Karpas-422 (cell line): ENCODE measurements around the gene HSPA12A. TPM values are rescaled to one million over a fixed set of nuclear protein-coding genes. Genes with fewer than 3 reads are reported as not detected.
A peak's percentile ranks its signal among the peaks of the same experiment; 100 is the strongest.

Experiments
- DNase-seq: peaks from one replicate; pipeline ENCODE4 v3.0.0-alpha.2; 2015
- H2AFZ ChIP-seq: fragments of 200-600 bp; sonication (generic); 2 replicates; pipeline ENCODE4 v1.6.1; 2014; ENCODE audit warnings: antibody characterized with exemption, low read length, mixed read lengths
- H3K27ac ChIP-seq: fragments of 200-600 bp; sonication (generic); 2 replicates; pipeline ENCODE4 v1.5.1; 2014; ENCODE audit warnings: mild to moderate bottlenecking, low read length, moderate library complexity
- H3K27me3 ChIP-seq: fragments of 200-600 bp; sonication (generic); 2 replicates; pipeline ENCODE4 v1.6.1; 2014; ENCODE audit warnings: low read length, mixed read lengths
- H3K36me3 ChIP-seq: fragments of 200-600 bp; sonication (generic); 2 replicates; pipeline ENCODE4 v1.6.1; 2014; ENCODE audit warnings: low read length, mixed read lengths; ENCODE audit not compliant: insufficient read depth
- H3K4me1 ChIP-seq: fragments of 200-600 bp; sonication (generic); 2 replicates; pipeline ENCODE4 v1.6.1; 2014; ENCODE audit warnings: mild to moderate bottlenecking, low read length, mixed read lengths
- H3K4me2 ChIP-seq: fragments of 200-600 bp; sonication (generic); 2 replicates; pipeline ENCODE4 v1.6.1; 2014; ENCODE audit warnings: low read length, low read depth, mild to moderate bottlenecking; ENCODE audit not compliant: poor library complexity, severe bottlenecking
- H3K4me3 ChIP-seq: fragments of 200-600 bp; sonication (generic); 2 replicates; pipeline ENCODE4 v1.5.1; 2014; ENCODE audit warnings: mild to moderate bottlenecking, antibody characterized with exemption, low read length, mixed read lengths
- H3K79me2 ChIP-seq: fragments of 200-600 bp; sonication (generic); 2 replicates; pipeline ENCODE4 v1.6.1; 2014; ENCODE audit warnings: mild to moderate bottlenecking, low read length, mixed read lengths
- H3K9ac ChIP-seq: fragments of 200-600 bp; sonication (generic); 2 replicates; pipeline ENCODE4 v1.6.0; 2014; ENCODE audit warnings: low read length
- H3K9me2 ChIP-seq: fragments of 200-600 bp; sonication (generic), shearing (Covaris generic); replicated peaks from 2 replicates; pipeline ENCODE4 v1.6.0; 2014; ENCODE audit warnings: mild to moderate bottlenecking, low read length, moderate library complexity; ENCODE audit not compliant: insufficient read depth
- H3K9me3 ChIP-seq: fragments of 300-700, 200-600 bp; sonication (generic); 2 replicates; pipeline ENCODE4 v1.6.1; 2014; ENCODE audit warnings: low read length, mixed read lengths
- H4K20me1 ChIP-seq: fragments of 200-600 bp; sonication (generic); 2 replicates; pipeline ENCODE4 v1.6.1; 2014; ENCODE audit warnings: mild to moderate bottlenecking, antibody characterized with exemption, low read length, low read depth; ENCODE audit not compliant: insufficient read depth
- total RNA-seq: library from RNA; depleted of rRNA; stranded (reverse); fragments of >200 nt; shearing (Covaris generic); gene quantifications from 2 replicates; pipeline ENCODE4 v1.2.3, GENCODE V29; 2014; ENCODE audit warnings: low replicate concordance

The HSPA12A gene
- total RNA-seq, 1 experiment from 2014 or later: 0.07 TPM

GRCh38 chr10:116655568-116655967 is 86.8 kb downstream of the HSPA12A start:
- Histone ChIP-seq H3K4me1 (no peaks in the 10 kb centered on the region), H3K27me3 (no peaks in the 10 kb centered on the region), H3K9me3 (no peaks in the 10 kb centered on the region), H3K27ac (no peak overlapping the region), H3K9ac (no peak overlapping the region), H3K79me2 (no peaks in the 10 kb centered on the region), H3K4me2 (no peak overlapping the region), H3K36me3 (no peaks in the 10 kb centered on the region), H3K9me2 (no peaks in the 10 kb centered on the region), H3K4me3 (no peak overlapping the region), H4K20me1 (no peaks in the 10 kb centered on the region), H2AFZ (no peak overlapping the region)
- DNase-seq: no peak

- Histone ChIP-seq H3K27me3 (no peaks in the 10 kb centered on the region), H3K9ac (no peak overlapping the region), H4K20me1 (no peaks in the 10 kb centered on the region), H3K4me2 (no peak overlapping the region), H3K36me3 (no peaks in the 10 kb centered on the region), H3K9me2 (no peaks in the 10 kb centered on the region), H3K4me1 (no peaks in the 10 kb centered on the region), H3K4me3 (no peak overlapping the region), H2AFZ (no peak overlapping the region), H3K9me3 (no peaks in the 10 kb centered on the region), H3K79me2 (no peaks in the 10 kb centered on the region), H3K27ac (no peak overlapping the region)
- DNase-seq: peak; percentile 65
Measured at GRCh38 chr10:116654816-116655215, 87.5 kb downstream of the HSPA12A start.

GRCh38 chr10:116653885-116654284 is 88.5 kb downstream of the HSPA12A start:
- H3K27ac ChIP-seq: no peak overlapping the region
- H3K79me2 ChIP-seq: no peaks in the 10 kb centered on the region
- H3K36me3 ChIP-seq: no peaks in the 10 kb centered on the region
- H4K20me1 ChIP-seq: no peaks in the 10 kb centered on the region
- H3K9me2 ChIP-seq: no peaks in the 10 kb centered on the region
- H3K4me2 ChIP-seq: no peak overlapping the region
- DNase-seq: no peak
- H2AFZ ChIP-seq: no peak overlapping the region
- no peaks in the 10 kb centered on the region for H3K4me1 ChIP-seq
- no peak overlapping the region for H3K4me3 ChIP-seq
- no peak overlapping the region for H3K9ac ChIP-seq
- no peaks in the 10 kb centered on the region for H3K9me3 ChIP-seq
- H3K27me3 ChIP-seq: no peaks in the 10 kb centered on the region

DNA sequence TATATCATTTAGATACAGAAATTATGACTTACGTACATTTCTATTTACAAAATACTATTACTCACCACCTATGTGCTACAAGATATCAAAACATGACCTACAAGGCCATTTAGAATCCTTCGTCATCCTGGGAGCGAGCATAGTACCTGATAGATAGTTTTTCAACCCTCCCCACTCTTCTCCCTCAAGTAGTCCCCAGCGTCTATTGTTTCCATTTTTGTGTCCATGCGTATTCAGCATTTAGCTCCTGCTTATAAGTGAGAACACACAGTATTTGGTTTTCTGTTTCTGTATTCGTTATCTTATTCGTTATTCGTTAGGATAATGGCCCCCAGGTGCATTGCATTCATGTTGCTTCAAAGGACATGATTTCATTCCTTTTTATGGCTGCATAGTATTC is 93.5 kb downstream of the HSPA12A start:
- Histone ChIP-seq H3K27ac (no peak overlapping the region), H4K20me1 (no peaks in the 10 kb centered on the region), H3K79me2 (no peaks in the 10 kb centered on the region), H3K9me2 (no peaks in the 10 kb centered on the region), H3K36me3 (no peaks in the 10 kb centered on the region), H3K9ac (no peak overlapping the region), H3K4me1 (no peaks in the 10 kb centered on the region), H3K4me2 (no peak overlapping the region), H3K9me3 (no peaks in the 10 kb centered on the region), H3K27me3 (no peaks in the 10 kb centered on the region), H3K4me3 (no peak overlapping the region), H2AFZ (no peak overlapping the region)
- no peak for DNase-seq

GRCh38 chr10:116646502-116646901 is 95.9 kb downstream of the HSPA12A start:
- Histone ChIP-seq H3K27me3 (no peaks in the 10 kb centered on the region), H3K9me3 (no peaks in the 10 kb centered on the region)

GRCh38 chr10:116637830-116638229 is 104.5 kb downstream of the HSPA12A start:
- no peak overlapping the region for H3K4me2 ChIP-seq
- no peaks in the 10 kb centered on the region for H3K4me1 ChIP-seq
- no peak for DNase-seq
- no peaks in the 10 kb centered on the region for H4K20me1 ChIP-seq
- H3K27ac ChIP-seq: no peak overlapping the region
- H3K9me2 ChIP-seq: no peaks in the 10 kb centered on the region
- no peaks in the 10 kb centered on the region; the same call in 1 of the 2 replicates for H3K27me3 ChIP-seq
- no peaks in the 10 kb centered on the region for H3K79me2 ChIP-seq
- H3K36me3 ChIP-seq: no peaks in the 10 kb centered on the region
- no peak overlapping the region for H3K4me3 ChIP-seq
- no peak overlapping the region for H2AFZ ChIP-seq
- no peak overlapping the region for H3K9ac ChIP-seq
- no peaks in the 10 kb centered on the region for H3K9me3 ChIP-seq

More at GRCh38 chr10:116646502-116646901, 95.9 kb downstream of the HSPA12A start:
- Histone ChIP-seq H2AFZ (no peak overlapping the region), H3K36me3 (no peaks in the 10 kb centered on the region), H3K79me2 (no peaks in the 10 kb centered on the region), H3K4me1 (no peaks in the 10 kb centered on the region), H3K9ac (no peak overlapping the region), H3K9me2 (no peaks in the 10 kb centered on the region), H4K20me1 (no peaks in the 10 kb centered on the region), H3K4me3 (no peak overlapping the region), H3K27ac (no peak overlapping the region), H3K4me2 (no peak overlapping the region)
- DNase-seq: no peak

- no peaks in the 10 kb centered on the region for H3K36me3 ChIP-seq
- DNase-seq: no peak
- no peaks in the 10 kb centered on the region; the same call in 1 of the 2 replicates for H3K27me3 ChIP-seq
- no peak overlapping the region for H3K4me2 ChIP-seq
- H3K4me1 ChIP-seq: no peaks in the 10 kb centered on the region
- H4K20me1 ChIP-seq: no peaks in the 10 kb centered on the region
- H3K79me2 ChIP-seq: no peaks in the 10 kb centered on the region
- no peak overlapping the region for H2AFZ ChIP-seq
- H3K27ac ChIP-seq: no peak overlapping the region
- H3K9me2 ChIP-seq: no peaks in the 10 kb centered on the region
- H3K9me3 ChIP-seq: no peaks in the 10 kb centered on the region
- no peak overlapping the region for H3K9ac ChIP-seq
- H3K4me3 ChIP-seq: no peak overlapping the region
Measured at GRCh38 chr10:116636976-116637375, 105.4 kb downstream of the HSPA12A start.

- Histone ChIP-seq H3K36me3 (no peaks in the 10 kb centered on the region), H3K9me2 (no peaks in the 10 kb centered on the region), H3K79me2 (no peaks in the 10 kb centered on the region), H3K9me3 (no peaks in the 10 kb centered on the region), H4K20me1 (no peaks in the 10 kb centered on the region), H3K9ac (no peak overlapping the region), H2AFZ (no peak overlapping the region), H3K4me1 (no peaks in the 10 kb centered on the region), H3K27ac (no peak overlapping the region), H3K4me2 (no peak overlapping the region), H3K27me3 (no peaks in the 10 kb centered on the region; the same call in 1 of the 2 replicates), H3K4me3 (no peak overlapping the region)
- no peak for DNase-seq
Measured at GRCh38 chr10:116636385-116636784, 106.0 kb downstream of the HSPA12A start.
